Measurements from ENCODE around the gene KRTAP4-9.
"Not testable (repeated sequence)": the region's sequence is repeated elsewhere in the genome, so short reads cannot be mapped to it uniquely, and the experiment has no call there.

The KRTAP4-9 gene

GRCh38 chr17:41098042-41098441, 7.1 kb upstream of the KRTAP4-9 start, which contains the start of gene KRTAP4-8:
Gene KRTAP4-8, minus strand, starts transcription at chr17:41098142. Its CDS starts 58 bp downstream, at chr17:41098084.
- DNase-seq (ENCODE audit: low read depth in 3 of 3): no peak

GRCh38 chr17:41098481-41098880, 6.7 kb upstream of the KRTAP4-9 start:
- no peak for DNase-seq (ENCODE audit: low read depth in 3 of 3)

GRCh38 chr17:41099682-41100480, 5.3 kb upstream of the KRTAP4-9 start:
- DNase-seq (ENCODE audit: low read depth in 3 of 3): not testable (repeated sequence)

- no peak for DNase-seq (ENCODE audit: low read depth in 3 of 3)
Measured at GRCh38 chr17:41101586-41102259, 3.5 kb upstream of the KRTAP4-9 start, which contains the start of gene KRTAP4-16. Gene KRTAP4-16, minus strand, starts transcription at chr17:41102209. Its CDS starts 0 bp downstream, at chr17:41102209.

- DNase-seq (ENCODE audit: low read depth in 3 of 3): no peak
Measured at GRCh38 chr17:41103896-41104295, 1.3 kb upstream of the KRTAP4-9 start.

- DNase-seq (ENCODE audit: low read depth in 3 of 3): not testable (repeated sequence)
Measured at GRCh38 chr17:41104386-41105038, 677 bp upstream of the KRTAP4-9 start.

GRCh38 chr17:41107941-41108450, 2.8 kb downstream of the KRTAP4-9 start:
- no peak for DNase-seq (ENCODE audit: low read depth in 3 of 3)

- not testable (repeated sequence) for DNase-seq (ENCODE audit: low read depth in 3 of 3)
Measured at GRCh38 chr17:41108728-41109386, 3.7 kb downstream of the KRTAP4-9 start.

- no peak for DNase-seq (ENCODE audit: low read depth in 3 of 3)
Measured at GRCh38 chr17:41111151-41111885, 6.1 kb downstream of the KRTAP4-9 start.

- no peak for DNase-seq (ENCODE audit: low read depth in 3 of 3)
Measured at GRCh38 chr17:41116297-41116696, 11.1 kb downstream of the KRTAP4-9 start.

- DNase-seq (ENCODE audit: low read depth in 3 of 3): not testable (repeated sequence)
Measured at GRCh38 chr17:41117846-41118386, 12.7 kb downstream of the KRTAP4-9 start, which contains the start of gene KRTAP4-11. Gene KRTAP4-11, minus strand, starts transcription at chr17:41118373. Its CDS starts 58 bp downstream, at chr17:41118315.

- no peak for DNase-seq (ENCODE audit: low read depth in 3 of 3)
Measured at GRCh38 chr17:41118721-41119120, 13.5 kb downstream of the KRTAP4-9 start.

GRCh38 chr17:41119696-41120690, 14.8 kb downstream of the KRTAP4-9 start:
- not testable (repeated sequence) for DNase-seq (ENCODE audit: low read depth in 3 of 3)

GRCh38 chr17:41121742-41122141, 16.6 kb downstream of the KRTAP4-9 start:
- DNase-seq (ENCODE audit: low read depth in 3 of 3): no peak

GRCh38 chr17:41123292-41123990, 18.3 kb downstream of the KRTAP4-9 start:
- DNase-seq (ENCODE audit: low read depth in 3 of 3): not testable (repeated sequence)

GRCh38 chr17:41123991-41124371, 18.8 kb downstream of the KRTAP4-9 start, which contains the start of gene KRTAP4-12:
Gene KRTAP4-12, minus strand, starts transcription at chr17:41124182. Its CDS starts 60 bp downstream, at chr17:41124122.
- DNase-seq (ENCODE audit: low read depth in 3 of 3): not testable (repeated sequence)

- DNase-seq (ENCODE audit: low read depth in 3 of 3): no peak
Measured at GRCh38 chr17:41125064-41125463, 19.9 kb downstream of the KRTAP4-9 start.

GRCh38 chr17:41126412-41126811, 21.2 kb downstream of the KRTAP4-9 start:
- no peak for DNase-seq (ENCODE audit: low read depth in 3 of 3)
